Cardiac fibroblast (primary cell): Measurements from ENCODE around the gene CPA3.
A peak's percentile ranks its signal among the peaks of the same experiment; 100 is the strongest.

Experiments used
- DNase-seq, 2 donors: peaks; one replicate each; pipeline versions ENCODE4 v3.0.0 to v3.0.0-alpha.2; 2010; ENCODE audit warnings: low read depth in 2 of 2
- H3K4me3 ChIP-seq, 2 donors: replicated peaks in 1 of 2; 1 replicate in 1 of 2; 2 replicates in 1 of 2; pipeline ENCODE4 v1.5.1; 2011; ENCODE audit warnings: low read depth in 2 of 2, low read length in 2 of 2, mild to moderate bottlenecking in 2 of 2, moderate library complexity in 1 of 2
- TF ChIP-seq, protein P1 (sequence below): IDR thresholded peaks from one replicate; pipeline ENCODE4 v1.5.1; 2011; ENCODE audit warnings: low read depth, mild to moderate bottlenecking, low read length, inconsistent platforms

The CPA3 gene

DNA sequence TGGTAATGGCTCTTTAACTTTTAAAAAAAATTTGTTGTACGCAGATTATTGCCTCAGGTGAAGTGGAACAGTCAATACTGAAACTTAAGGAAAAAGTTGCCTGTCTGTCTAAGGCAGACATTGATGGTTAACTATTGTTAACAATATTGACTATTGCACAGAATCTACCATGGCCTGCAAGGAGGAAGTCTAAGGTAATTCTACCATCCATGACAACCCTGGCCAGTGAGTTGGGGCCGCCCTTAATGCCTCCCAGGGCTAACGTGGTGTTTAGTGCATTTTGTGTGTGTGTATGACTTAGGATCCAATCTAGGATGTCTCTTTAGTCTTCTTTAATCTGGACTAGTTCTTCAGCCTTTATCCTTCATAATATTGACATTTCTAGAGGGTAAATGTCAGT is 39.6 kb upstream of the CPA3 start:
- no peak overlapping the region for H3K4me3 ChIP-seq
- DNase-seq: no peak
- TF ChIP-seq, protein P1, sequence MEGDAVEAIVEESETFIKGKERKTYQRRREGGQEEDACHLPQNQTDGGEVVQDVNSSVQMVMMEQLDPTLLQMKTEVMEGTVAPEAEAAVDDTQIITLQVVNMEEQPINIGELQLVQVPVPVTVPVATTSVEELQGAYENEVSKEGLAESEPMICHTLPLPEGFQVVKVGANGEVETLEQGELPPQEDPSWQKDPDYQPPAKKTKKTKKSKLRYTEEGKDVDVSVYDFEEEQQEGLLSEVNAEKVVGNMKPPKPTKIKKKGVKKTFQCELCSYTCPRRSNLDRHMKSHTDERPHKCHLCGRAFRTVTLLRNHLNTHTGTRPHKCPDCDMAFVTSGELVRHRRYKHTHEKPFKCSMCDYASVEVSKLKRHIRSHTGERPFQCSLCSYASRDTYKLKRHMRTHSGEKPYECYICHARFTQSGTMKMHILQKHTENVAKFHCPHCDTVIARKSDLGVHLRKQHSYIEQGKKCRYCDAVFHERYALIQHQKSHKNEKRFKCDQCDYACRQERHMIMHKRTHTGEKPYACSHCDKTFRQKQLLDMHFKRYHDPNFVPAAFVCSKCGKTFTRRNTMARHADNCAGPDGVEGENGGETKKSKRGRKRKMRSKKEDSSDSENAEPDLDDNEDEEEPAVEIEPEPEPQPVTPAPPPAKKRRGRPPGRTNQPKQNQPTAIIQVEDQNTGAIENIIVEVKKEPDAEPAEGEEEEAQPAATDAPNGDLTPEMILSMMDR: no peak

DNA sequence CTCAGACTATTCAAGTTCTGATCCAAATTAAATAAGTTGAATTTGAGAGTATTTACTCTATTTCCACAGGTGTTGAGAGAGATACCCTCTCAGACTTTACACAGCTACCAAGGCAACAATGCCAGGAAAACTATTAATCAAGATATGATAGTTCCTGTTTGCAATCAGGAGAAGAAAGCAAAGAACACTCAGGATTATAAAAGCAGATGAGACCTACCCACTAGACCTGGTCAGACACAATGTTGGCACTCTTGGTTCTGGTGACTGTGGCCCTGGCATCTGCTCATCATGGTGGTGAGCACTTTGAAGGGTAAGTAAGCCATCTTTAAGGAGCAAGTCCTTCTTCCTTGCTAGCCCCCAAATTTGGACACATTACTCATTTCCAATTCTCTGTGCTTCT is 37.5 kb upstream of the CPA3 start, which contains the start of gene CPB1:
TSS of gene CPB1 (plus strand) at position 227 of the 400 bp plus-strand sequence. CDS start at position 240, 13 bp downstream.
- TF ChIP-seq, protein P1: no peak
- H3K4me3 ChIP-seq: no peak within 1 kb of the TSS
- DNase-seq: no peak

DNA sequence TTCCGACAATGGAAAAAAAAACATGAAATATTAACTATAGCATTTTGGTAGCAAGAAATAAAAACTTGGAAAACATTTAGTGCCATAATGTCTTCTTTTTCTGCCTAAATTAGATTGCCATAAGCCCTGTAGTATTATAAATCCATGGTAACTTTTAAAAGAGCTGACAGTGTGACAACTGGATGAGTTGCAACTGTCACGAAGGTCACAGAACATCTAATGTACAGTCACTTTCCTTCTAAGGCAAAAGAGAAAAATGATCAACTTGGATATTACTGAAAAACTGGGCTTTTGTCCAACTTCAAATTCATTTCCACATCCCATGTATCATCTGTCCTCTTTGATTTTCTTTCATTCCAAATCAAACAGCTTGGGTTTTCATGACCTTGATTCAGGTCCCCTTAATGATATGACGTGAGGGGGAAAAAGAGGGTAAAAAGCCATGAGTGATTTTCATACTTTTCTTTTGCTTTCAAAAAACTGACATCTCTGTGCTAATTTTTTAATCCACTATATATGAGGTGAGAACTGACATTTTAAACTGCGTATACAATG is 36.9 kb upstream of the CPA3 start:
- DNase-seq: peak in 1 of 2 donors; percentile 12
- H3K4me3 ChIP-seq: no peak overlapping the region
- TF ChIP-seq, protein P1: no peak

DNA sequence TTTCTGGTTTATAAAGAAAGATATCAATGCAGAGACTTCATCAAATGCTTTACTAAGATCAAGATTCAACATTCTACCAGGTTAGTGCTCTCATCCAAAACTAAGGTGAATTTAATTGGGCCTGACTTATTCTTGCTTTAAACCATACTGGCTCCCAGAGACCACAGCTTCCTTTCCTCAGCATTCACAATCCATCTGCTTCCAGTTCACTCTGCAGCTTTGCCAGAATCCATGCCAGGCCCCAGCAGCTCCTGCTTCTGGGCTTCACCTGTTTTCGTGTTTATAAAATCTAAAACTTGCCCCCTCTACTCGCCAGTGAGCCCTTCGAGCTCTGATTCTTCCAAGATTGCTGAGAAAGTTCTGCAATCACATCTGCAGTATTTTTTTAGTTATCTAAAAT is 35.2 kb upstream of the CPA3 start:
- no peak for DNase-seq
- no peak overlapping the region for H3K4me3 ChIP-seq
- TF ChIP-seq, protein P1: no peak

DNA sequence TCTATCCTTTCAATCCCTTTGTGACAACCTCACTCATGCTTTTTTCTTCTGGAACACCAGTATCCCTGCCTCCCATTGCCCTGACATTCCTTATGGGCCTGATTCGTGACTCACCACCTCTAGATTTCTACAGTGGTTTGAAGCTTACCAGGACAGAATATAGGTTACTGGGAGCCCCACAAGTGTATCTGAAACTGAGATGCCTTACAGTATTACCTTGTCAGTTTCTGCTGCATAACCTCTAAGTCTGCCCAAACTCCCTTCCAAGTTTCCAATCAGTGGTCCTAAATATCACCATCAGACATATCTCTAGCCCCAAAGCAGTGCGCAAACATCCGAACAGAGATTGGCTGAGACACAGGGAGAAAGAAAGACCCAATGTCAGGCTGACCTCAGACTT is 31.9 kb upstream of the CPA3 start:
- TF ChIP-seq, protein P1: no peak
- no peak overlapping the region for H3K4me3 ChIP-seq
- no peak for DNase-seq

DNA sequence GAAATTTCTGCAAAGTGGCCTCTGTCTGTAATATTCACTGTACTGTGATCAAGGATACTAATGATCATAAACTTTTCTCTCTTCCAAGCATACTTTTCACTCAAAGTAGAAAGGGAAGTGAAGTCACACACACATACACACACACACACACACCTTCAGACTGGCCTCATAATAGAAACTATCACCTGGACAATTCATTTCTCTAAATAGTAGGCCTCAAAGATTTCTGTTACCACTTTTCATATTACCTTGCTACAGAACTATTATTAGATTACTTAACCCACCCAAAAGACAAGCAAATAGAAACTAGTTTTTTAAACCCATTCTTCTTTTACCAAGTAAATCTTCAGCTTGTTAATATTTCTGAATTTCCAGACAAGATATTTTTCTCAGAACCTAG is 25.3 kb upstream of the CPA3 start:
- TF ChIP-seq, protein P1: no peak
- DNase-seq: no peak
- H3K4me3 ChIP-seq: no peak overlapping the region

DNA sequence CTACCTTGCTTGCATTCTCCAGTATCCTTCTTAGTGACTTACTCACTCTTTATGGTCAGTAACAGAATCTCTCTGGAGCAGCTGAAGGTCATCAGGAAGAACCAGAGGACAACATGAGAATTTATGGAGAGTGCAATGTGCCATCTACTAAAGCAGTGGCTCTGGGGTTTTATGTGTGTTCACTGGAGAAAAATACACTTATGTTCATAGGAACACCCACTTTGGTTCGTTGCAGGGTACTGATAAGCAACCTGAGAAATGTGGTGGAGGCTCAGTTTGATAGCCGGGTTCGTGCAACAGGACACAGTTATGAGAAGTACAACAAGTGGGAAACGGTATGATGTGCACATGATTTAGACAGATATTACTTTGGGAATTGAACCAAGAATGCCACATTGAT is 24.6 kb upstream of the CPA3 start:
- TF ChIP-seq, protein P1: no peak
- no peak for DNase-seq
- H3K4me3 ChIP-seq: no peak overlapping the region
